HG03439 (cell line): Measurements from ENCODE around the gene MICALL1.

Experiments used
- ATAC-seq: cut with Tn5 transposase; IDR thresholded peaks from one replicate; pipeline ENCODE4 v1.9.1; 2021; ENCODE audit warnings: mild to moderate bottlenecking, moderate library complexity; ENCODE audit not compliant: unreplicated experiment

MICALL1 gene, protein sequence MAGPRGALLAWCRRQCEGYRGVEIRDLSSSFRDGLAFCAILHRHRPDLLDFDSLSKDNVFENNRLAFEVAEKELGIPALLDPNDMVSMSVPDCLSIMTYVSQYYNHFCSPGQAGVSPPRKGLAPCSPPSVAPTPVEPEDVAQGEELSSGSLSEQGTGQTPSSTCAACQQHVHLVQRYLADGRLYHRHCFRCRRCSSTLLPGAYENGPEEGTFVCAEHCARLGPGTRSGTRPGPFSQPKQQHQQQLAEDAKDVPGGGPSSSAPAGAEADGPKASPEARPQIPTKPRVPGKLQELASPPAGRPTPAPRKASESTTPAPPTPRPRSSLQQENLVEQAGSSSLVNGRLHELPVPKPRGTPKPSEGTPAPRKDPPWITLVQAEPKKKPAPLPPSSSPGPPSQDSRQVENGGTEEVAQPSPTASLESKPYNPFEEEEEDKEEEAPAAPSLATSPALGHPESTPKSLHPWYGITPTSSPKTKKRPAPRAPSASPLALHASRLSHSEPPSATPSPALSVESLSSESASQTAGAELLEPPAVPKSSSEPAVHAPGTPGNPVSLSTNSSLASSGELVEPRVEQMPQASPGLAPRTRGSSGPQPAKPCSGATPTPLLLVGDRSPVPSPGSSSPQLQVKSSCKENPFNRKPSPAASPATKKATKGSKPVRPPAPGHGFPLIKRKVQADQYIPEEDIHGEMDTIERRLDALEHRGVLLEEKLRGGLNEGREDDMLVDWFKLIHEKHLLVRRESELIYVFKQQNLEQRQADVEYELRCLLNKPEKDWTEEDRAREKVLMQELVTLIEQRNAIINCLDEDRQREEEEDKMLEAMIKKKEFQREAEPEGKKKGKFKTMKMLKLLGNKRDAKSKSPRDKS

DNA sequence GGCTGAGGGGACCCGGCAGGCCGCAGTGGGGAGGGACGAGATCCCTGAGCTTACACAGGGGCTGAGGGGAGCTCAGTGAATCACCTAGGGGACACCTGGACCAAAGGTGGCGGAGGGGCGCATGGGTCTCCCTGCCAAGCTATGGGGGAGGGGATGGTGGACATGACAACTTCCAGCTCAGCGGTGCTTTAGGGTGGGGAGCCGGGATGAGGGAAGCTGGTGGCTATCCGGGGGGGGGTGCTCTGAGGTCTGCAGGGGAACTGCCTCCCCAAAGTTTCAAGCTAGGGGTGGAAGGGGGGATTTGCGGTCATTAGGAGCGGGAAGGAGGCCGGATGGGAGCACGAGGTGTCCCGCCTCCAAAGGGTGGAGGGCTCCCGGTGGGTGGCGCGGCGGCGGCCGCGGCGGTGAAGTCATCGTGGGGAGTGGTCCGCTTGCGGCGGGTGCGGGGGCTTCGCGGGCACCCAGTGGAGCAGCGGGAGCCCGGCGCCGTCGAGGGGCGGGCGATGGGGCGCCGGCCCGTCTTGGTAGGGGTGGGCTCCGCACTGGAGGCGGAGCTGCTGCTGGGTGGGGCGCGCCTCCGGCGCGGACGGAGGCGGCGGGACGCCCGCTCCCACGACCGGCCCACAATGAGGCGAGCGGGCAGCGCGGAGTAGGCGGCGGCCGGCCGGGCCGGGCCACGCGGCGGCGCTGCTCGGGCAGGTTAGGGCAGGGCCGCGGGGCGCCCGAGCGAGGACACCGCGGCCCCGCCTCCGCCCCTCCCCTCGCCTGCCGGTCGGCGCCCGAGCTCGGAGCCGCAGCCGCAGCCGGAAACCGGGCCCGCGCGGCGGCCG lies at the start of gene MICALL1:
Gene MICALL1 (plus strand): TSS at position 764 of the 830 bp plus-strand sequence. CDS start 126 bp downstream, outside the sequence.
- ATAC-seq = peak; percentile 77

DNA sequence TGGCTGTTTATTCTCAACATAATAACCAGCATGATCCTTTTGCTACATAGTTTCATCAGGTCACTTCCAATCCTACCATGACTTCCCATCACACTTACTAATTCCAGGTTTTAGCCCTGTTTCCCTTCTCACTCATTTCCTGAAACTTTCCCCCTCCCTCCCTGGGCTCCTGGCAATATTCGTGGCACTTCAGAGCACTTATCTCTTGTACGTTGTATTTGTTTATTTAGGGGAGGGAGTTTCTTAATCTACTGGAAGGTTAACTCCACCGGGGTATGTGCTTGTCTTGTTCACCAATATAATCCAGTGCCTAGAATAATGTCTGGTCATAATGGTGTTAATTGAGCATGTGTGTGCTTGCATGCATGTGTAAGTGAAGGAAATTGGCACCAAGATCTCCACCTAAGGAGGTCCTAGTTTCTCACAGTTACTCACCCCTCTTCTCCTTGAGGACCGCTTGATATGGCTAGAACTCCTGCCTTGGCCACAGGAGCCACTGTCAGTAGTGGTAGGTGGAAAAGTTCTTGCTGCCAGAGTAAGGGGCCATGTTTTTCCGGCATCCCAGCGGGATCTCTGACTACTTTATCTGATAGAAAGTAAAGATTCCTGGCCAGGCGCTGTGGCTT lies 45.2 kb upstream of the MICALL1 start:
- ATAC-seq = no peak

DNA sequence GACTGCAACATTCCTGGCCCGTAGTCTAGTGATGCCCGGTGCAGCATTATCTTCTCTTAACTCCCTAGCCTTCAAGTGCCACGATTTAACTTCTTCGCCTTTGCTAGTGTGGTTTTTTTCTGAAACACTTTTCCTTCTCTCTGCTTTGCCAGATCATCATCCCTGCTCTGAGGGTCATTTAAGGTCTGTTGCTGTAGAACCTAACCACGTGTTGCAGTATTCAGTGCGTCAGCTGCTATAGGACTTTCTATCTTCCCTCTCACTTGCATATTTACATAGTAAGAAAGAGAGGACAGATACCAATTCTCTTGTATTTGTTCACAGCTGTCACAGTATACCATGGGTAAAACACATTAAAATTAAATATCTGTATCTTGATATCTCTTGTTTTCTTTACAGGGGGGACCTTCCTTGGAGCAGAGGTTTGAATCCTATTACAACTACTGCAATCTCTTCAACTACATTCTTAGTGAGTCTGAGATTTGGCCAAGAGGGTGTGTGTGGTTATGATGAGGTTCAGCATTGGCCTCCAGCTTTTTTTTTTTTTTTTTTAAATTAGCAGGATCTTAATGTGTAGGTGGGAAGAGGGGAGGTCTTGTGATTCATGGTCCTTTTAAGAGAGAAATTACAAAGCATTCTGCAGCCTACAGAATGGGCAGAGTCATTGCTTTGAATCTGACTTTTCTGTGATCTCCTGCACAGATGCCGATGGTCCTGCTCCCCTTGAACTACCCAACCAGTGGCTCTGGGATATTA lies 43.3 kb upstream of the MICALL1 start:
- no peak for ATAC-seq

DNA sequence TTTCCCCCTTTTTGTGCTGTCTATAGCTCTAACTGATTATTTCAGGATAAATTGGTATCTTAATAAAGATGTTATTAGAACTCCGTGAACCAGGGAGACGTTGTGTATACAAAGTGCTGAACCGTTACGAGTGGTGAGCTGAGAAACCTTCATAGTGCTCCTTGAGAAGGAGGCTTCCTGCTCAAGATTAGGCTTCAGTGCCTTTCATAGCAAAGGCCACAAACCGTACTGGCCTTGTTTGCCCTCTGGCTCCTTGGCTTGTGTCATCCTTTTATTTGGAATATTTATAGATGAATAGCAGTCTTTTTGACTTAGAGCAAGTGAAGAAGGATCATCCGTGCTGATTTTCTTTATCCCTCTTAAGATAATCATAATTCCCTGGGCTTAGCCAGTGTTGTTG lies 40.6 kb upstream of the MICALL1 start:
- ATAC-seq = no peak

DNA sequence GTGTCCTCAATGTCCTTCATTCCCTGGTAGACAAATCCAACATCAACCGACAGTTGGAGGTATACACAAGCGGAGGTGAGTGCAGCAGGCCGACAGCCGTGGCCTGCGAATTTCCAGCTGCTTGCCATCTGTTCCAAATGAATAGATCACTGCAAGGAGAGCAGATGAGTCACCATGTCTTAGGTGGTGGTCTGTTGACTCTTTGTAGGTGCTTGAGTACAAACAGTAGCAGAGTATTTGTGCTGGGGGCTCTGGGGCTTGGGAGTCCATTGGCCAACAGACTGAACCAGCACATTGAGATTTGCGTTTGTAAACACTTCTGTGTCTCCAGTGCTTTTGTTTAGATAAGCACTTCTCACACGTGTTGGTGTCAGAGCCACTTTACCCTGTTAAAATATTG lies 35.8 kb upstream of the MICALL1 start:
- no peak for ATAC-seq

DNA sequence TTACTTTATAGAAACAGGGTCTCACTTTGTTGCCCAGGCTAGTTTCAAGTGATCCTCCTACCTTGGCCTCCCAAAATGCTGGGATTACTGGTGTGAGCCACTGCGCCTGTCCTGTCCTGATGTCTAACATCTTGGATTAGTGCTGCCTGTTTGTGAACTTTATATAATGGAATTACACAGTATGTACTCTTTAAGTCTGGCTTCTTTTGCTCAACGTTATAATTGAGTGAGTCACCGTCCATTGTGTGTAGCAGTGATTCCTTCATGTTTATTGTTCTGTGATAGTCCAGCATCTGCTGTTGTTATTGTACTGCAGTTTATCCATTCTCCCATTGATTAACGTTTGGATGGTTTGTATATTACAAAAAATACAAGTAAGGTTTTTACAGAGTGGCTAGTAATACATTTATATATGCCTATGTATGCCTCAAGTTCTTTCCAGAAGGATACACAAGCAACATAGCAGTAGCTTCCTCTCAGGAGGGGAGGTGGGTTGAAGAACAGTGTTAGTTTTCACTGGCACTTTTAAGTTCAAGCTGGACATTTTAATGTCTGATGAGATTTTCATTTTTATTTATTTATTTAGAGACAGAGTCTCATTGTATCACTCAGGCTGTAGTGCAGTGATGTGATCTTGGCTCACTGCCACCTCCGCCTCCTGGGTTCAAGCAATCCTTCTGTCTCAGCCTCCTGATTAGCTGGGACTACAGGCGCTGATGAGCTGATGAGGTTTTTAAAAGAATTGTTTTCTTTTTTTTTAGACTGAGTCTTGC lies 25.2 kb upstream of the MICALL1 start:
- ATAC-seq = no peak

DNA sequence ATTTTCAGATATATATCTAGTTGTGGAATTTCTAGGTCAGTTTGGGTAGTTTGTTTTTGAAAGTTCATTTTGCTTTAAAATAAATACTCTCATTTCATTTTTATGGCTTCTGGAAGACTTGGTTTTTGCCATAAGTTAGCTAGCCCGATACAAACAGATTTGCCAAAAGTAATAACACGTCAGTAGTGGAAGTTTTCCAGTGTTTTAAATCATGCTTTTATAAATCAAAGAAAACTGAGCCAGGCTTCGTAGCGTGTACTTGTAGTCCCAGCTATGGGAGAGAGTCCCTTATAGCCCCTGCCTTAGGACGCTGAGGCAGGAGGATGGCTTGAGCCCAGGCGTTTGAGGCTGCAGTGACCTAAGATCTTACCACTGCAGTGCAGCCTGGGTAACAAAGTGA lies 21.7 kb upstream of the MICALL1 start:
- ATAC-seq = no peak

DNA sequence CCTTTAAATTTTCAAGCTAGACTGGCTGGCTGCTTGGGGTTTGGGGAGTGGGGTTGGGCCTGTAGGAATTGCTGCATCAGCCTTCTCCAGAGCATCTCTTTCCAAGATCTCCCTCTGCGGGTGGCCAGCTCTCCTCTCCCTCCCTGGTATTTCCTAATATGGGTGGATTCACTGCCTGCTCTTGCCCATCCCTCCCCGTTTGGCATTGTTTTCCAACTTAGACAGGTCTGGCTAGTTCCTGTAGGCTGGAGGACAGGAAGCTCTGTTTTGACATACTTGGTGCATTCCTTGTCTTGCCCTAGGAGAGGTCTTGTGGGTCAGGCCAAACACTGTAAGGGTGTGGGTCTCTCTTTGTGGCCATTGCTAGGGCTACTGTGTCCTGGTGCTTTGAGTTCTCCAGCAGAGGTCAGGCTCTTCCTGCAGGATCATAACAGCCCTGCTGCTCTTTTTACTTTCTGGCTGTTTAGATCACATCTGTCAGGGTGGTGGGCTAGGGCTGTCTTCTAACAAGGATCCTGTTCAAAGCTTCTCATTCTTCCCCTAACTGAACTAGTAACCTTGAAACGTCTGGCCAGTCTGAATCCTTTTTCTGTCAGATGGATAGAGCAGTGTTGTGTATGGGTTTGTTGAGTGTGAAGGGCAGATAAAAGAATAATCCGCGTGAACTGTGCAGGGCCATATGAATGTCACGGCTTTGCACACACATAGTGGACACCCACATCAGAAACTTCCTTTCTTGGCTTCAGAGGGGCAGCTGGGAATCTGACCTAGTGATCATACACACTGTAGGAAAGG lies 18.3 kb upstream of the MICALL1 start:
- no peak for ATAC-seq

DNA sequence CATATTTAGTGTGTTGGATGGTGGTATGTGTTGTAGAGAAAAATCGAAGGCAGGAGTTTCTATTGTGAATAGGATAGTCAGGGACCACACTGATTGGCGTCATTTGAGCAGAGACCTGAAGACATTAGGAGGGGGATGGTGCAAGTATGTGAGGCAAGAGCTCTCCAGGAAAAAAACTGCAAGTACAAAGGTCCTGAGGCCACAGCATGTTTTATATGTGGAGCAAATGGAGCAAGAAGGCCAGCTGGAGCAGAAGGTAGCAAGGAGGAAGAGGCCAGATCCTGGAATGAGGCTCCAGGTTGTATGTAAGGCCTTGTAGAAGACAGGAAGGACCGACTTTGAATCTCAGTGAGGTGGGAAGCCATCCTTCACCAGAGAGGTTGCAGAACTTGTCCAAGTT lies 14.2 kb upstream of the MICALL1 start:
- no peak for ATAC-seq

DNA sequence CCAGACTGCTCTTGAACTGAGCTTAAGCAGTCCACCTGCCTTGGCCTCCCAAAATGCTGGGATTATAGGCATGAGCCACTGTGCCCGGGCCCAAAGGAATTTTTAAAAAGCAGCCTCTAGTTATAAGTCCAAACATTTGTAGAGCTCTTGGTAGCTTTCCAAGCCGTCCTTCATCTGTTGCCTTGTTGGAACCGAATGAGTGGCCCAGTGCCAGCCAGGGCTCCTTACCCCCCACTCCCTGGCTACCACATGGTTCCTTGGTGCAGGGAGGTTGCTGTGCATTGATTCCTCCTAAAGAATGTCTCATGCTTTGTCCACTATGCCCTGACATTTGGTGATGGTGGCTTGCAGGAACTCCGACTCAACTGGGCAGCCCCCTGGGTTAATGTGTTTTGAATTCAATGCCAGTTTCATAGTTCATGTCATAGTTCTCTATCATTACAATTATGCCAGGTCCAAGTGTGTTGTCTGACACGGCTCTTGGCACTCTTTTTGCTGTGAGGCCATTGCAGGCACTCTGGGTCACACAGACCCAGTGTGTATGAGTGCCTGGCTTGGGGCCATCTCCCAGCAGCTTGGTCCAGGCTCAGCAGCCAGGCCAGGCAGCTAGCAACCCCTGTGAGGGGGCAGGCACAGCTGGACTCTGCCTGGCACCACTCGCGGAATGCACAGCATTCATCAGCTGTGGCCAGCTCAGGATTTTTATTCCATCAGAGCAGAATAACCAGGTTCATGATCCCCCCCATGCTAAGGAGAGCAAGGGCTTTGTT lies 13.3 kb upstream of the MICALL1 start:
- no peak for ATAC-seq

DNA sequence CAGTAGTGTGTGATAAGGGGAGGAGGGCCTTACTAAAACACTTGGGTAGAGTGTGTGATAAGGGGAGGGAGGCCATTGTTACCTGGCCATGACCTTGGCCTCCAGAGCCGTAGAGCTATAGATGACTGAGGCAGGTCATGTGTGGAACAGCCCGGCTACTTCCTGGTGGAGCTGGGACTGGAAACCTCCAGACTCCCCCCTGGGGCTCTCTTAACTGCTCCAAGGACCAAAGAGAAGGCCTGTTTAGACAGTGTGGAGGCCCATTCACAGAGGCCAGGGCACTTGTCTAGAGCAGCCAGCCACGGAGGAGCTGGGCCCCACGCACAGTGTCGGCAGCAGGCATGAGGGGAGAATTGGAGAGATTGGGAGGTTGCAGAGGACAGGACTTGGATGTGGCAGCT lies 12.5 kb upstream of the MICALL1 start:
- no peak for ATAC-seq

DNA sequence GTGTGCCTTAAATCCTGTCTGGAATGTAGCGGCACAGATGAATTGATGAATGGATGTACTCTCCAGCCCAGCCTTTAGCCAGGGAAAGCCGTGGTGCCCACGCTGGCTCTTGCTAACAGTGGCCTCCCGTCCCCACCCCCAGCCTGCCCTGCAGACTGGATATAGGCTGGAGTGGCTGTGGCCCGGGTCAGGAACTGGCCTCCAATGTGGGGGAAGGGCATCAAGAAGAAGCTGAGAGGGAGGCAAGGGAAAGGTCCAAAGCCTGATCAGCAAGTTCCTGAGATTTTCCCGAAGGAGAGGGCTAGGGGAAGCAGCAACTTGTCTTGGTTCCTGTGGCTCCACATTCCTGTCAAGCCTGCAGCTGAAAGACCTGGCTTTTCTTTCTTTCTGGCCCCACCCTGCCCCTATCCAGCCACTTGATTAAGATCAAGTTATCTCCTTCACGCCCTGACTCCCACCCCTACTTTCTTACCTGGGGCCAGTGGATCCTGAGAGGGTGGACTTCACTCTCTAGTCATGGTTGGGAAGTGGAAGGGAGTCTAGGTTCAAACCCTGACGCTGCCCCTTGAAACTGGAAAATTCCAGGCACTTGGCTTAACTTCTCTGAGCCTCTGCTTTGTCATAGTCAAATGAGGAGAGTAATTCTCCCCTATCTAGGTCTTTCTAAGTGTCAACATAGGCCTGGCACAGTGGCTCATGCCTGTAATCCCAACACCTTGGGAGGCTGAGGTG lies 11.0 kb upstream of the MICALL1 start:
- ATAC-seq = no peak

DNA sequence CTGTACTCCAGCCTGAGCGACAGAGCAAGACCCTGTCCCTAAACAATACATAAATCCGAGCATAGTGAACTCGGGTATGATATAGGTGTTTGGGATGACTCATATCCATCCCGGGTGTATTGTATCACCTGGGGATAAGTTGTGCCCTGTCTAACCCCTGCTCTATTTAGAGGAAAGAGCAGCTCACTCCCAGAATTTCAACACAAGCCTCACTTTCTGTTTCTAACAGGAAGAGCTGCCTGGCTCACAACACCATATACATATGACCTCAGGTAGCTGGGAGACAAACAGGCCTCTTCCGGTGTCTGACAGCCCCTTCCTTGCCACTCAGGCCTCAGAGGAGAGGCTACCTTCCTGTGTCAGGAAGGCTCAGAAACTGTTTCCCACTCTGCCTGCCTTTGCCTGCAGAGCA lies 9.9 kb upstream of the MICALL1 start:
- ATAC-seq = no peak

DNA sequence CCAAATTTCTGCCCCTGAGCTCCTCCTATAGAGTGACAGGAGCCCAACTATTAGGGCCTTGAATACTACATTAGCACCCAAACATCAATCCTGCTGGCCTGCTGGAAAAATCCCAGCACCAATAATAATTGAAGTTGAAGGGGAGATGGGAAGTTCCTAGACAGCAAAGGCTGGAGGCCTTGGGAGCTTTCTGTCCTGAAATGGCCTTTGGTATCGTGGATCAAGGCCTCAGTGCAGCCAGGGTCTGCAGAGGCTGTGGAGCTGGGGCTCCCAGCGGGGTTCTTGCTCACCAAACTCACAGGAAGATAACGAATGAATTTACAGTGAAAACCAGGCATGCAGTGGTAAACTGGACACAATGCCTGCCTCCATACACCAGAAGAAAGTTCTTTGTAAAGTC lies 9.2 kb upstream of the MICALL1 start:
- ATAC-seq = no peak

DNA sequence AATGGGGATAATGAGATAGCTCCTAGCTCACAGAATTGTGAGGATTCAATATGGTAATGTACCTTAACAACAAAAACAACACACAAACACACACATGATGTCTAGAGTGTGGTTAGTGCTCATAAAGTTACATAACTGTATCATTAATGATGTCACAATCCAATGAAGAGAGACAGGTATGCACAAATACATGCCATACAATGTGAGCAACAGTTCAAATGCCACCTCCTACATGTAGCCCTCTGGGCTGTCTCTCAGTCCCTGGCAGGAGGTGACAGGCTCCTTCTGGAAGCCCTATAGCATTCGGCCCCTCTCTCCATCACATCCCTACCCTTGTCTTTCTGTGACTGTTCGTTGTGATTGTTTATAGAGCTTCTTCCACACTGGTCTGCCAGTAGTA lies 8.3 kb upstream of the MICALL1 start:
- no peak for ATAC-seq

DNA sequence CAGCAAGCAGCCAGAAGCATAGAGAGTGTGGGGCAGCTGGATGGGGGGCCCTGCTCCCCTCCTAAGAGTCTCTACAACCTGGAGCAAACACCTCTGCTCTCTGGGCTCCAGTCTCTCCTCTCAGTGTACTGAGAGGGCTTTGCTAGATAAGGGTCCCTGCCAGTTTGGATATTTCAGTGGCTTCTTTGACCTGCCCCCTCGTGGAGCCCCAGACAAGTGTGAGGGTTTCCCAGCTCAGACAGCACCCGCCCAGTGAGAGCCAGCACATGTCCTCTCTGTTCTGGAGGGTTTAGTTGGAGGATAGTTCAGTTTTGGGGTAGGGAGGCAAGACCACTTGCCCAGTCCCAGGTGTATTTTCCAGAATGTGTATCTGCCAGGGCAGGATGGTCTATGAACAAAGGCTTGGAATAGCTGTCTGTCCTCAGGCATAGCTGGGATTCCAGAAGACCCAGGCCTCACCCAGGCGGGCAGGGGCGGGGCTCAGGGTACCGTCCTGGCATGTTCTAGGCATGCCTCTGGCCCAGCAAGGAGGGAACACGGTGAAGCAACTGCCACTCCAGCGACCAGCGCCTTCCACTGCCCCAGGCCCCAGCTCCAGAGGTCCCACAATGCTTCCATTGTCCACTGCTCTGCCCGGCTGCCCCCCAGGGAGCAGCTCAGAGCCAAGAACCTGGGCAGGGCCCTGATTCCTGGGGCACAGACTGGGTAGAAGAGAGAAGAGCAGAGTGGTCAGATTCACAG lies 7.5 kb upstream of the MICALL1 start:
- ATAC-seq = no peak
